D721Med (cell line): ENCODE measurements around the gene IRAG1.

Source experiments
- DNase-seq: peaks from one replicate; pipeline ENCODE4 v3.0.0; 2011; ENCODE audit warnings: low spot score; ENCODE audit not compliant: insufficient read length
- FAIRE-seq: peaks from 2 replicates; lab custom pipeline; 2011; peaks lifted over from hg19 to GRCh38; lab: Jason Lieb, UNC
- TF ChIP-seq, protein P1 (sequence below): IDR thresholded peaks from 2 replicates; pipeline ENCODE4 v1.5.1; 2012; ENCODE audit warnings: mild to moderate bottlenecking, control low read depth; ENCODE audit not compliant: insufficient read depth; ENCODE audit errors: missing control alignments

Gene IRAG1

DNA sequence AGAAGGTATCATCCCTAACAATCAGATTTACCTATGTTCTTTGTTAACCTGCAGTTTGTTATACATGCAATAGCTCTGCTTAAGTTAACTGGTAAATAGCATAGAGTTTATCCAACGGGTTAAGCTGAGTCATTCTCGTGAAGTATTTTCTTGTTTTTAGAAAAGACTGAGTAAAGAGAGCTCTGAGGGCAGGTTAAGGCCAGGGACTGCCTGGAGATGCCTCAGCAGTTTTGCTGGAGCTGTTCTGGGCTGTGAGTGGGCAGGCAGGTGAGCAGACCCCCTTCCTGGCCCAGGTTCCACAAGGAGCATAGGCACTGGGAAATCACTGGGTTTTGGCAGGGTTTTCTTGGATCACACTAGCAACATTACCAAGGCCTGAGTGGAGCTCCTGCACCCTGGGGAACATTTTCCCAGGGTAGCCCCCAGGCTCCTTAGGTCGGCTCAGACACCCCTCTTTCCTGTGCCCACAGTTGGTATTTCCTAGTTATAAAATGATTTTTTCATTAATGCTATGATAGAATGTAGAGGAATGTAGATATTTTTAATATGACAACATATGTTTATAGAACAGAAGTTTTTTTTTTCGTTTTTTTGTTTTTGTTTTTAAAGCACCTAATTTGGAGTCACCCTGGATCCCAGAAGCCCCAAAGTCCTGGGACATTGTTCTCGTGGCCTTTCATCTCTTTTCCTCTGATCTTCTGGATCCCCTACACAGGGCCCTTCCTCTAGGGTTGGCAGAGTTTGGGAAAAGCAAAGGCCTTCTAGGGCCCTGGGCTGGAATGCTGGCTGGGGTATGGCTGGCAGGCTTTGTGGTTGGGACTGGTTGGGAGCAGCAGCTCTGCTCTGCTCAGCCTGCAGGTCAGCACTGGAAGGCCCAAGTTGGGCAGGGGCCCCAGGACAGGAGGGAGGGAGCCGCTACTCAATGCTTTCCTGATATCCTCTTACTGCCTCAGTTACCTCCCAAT is 26.7 kb downstream of the IRAG1 start:
- DNase-seq (no peak), FAIRE-seq (no peak)
- TF ChIP-seq, protein P1, sequence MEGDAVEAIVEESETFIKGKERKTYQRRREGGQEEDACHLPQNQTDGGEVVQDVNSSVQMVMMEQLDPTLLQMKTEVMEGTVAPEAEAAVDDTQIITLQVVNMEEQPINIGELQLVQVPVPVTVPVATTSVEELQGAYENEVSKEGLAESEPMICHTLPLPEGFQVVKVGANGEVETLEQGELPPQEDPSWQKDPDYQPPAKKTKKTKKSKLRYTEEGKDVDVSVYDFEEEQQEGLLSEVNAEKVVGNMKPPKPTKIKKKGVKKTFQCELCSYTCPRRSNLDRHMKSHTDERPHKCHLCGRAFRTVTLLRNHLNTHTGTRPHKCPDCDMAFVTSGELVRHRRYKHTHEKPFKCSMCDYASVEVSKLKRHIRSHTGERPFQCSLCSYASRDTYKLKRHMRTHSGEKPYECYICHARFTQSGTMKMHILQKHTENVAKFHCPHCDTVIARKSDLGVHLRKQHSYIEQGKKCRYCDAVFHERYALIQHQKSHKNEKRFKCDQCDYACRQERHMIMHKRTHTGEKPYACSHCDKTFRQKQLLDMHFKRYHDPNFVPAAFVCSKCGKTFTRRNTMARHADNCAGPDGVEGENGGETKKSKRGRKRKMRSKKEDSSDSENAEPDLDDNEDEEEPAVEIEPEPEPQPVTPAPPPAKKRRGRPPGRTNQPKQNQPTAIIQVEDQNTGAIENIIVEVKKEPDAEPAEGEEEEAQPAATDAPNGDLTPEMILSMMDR = no peak

DNA sequence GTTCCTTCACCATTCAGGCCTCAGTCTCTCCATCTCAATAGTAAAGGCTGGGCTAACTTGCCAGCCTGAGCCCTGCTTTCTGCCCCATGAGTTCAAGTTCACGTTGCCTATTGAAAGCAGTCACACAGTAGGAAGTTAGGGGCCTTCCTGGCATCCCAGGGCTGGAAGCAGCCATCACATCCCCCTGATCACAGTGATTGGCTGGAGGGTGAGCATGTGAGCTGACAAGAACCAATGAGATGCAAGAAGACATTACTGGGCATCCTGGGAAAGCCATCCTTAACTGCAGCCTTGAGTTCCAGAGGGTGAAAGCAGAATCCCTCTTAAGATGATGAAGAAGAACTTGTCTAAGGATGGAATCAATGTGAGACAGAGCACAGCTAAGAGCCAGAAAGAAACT is 29.1 kb downstream of the IRAG1 start:
- DNase-seq (no peak), FAIRE-seq (no peak)
- TF ChIP-seq, protein P1 = no peak

DNA sequence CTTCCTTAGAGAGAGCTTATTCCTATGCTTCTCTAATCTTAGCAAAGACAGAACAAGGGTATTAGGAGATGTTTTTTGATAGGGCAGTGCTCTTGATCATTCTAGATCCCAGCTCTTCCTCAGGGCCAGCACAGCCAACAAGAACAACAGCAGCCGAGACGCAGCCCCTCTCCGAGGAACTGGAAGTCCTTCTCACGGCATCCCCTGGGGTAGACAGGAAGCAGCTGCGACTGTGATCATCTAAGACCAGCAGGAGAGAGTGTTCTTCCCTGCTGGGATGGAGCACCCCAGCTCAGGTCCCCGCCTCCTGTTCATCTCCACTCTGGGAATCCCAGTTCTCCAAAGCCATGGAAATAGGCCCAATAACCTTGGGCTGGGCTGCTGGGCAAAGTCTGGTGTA is 29.6 kb downstream of the IRAG1 start:
- no peak for DNase-seq
- FAIRE-seq = no peak
- TF ChIP-seq, protein P1 = no peak

DNA sequence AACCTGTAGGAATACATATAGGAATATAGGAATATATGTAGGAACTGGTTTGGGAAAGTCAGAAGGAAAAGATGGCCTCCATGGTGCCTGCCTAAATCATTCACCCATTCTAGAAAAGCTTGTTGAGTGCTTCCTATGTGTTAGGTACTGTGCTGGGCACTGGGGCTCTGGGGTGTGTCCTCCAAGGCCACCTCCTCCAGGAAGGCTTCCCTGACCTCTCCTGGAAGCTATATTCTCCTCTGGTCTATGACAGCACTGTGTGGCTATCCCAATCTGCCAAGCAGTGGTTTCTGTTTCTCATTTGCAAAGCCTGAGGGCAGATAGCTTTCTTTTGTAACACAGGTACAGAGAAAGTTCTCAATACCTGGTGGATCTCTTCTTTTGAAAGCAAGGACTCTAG is 30.2 kb downstream of the IRAG1 start:
- no peak for FAIRE-seq
- TF ChIP-seq, protein P1 = no peak
- DNase-seq = no peak

DNA sequence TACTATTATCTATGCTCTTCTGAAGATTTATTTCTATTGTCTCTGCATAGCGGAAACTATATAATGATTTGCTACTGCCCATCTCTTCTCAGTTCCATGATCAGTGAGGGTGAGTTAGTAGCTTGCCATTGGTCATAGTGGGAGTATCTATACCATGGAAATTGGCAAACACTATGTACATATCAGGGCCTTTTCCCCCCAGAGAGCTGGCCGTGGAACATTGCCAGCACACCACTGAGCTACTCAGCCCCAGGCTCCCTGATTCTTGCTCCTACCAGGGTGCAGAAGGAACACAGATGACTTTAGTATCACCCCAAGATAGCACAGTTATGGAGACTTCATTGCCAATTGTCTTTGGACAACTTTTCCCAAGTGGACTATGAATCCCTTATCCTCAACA is 33.2 kb downstream of the IRAG1 start:
- no peak for FAIRE-seq
- no peak for DNase-seq
- TF ChIP-seq, protein P1 = no peak

DNA sequence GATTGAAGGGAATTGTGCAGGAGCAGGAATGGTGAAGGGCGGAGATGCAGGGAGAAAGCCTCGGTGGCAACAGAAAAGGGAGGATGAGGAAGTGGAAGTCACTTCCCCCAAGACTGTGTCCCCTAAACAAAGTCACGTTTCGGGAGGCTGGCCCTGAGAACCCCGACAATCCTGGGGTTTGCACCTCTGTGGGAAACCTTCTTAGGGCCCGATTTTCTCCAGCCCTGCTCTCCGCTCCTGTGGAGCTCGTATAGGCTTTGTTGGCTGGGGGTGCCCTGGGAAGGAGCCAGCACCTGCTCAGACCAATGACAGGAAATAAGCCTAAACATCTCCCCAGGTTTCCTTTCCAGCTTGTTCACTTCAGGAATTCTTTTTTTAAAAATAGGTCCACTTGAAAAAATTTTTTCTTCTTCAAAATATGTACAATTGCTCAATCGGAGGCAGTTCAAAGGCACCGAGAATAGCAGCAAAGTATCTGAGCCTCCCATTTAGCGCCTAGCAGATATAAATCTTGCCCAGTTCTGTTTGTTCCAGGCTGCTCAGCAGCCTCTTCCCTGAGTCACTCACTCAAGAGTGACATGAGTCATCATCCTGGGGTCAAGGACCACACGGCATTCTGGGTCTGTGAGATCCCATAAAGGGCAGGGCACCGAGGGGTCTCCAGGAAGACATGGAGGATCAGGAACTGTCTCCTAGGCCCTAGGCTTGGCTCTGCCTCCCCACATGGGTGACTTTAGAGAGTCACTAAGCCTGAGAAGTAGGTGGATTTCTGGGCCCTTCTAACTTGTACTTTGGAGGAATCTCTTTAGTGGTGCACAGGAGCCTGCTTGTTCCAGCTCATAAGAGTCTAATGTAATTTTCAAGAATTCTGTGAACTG is 34.0 kb downstream of the IRAG1 start:
- TF ChIP-seq, protein P1 = no peak
- DNase-seq (no peak), FAIRE-seq (no peak)
